Measurements from ENCODE around the gene COL9A3.

Gene COL9A3

DNA sequence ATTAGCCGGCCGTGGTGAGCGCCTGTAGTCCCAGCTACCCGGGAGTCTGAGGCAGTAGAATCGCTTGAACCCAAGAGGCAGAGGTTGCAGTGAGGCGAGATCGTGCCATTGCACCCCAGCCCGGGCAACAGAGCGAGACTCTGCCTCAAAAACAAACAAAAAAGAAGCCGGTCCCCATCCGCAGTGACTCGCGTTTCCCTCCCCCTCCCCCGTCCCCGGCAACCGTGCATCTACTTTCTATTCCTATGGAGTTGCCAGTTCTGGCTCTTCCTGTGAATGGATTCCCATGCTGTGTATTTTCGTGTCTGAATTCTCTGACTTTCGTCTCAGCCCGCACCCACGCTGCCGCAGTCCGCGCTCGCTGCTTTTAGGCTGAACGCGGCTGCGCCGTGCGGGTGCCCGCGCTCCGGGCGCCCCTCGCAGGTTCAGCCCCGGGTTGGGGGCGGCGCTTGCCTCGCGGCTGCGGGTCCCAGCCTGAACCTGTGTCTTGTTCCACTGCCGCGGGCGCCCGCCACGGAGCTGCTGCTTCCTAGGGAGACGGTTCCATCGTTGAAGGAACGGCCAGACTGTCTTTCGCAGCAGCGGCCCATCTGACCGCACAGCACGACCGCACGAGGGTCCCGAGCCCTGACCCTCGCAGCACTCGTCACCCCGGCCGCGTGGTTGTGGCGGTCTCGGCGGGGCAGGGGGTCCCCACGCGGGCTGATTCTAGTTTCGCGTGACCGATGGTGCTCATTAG lies 21.7 kb upstream of the COL9A3 start:
- in situ Hi-C loops (cut with HindIII; ENCODE audit: low sequenced_read_pairs) = no loop called here

DNA sequence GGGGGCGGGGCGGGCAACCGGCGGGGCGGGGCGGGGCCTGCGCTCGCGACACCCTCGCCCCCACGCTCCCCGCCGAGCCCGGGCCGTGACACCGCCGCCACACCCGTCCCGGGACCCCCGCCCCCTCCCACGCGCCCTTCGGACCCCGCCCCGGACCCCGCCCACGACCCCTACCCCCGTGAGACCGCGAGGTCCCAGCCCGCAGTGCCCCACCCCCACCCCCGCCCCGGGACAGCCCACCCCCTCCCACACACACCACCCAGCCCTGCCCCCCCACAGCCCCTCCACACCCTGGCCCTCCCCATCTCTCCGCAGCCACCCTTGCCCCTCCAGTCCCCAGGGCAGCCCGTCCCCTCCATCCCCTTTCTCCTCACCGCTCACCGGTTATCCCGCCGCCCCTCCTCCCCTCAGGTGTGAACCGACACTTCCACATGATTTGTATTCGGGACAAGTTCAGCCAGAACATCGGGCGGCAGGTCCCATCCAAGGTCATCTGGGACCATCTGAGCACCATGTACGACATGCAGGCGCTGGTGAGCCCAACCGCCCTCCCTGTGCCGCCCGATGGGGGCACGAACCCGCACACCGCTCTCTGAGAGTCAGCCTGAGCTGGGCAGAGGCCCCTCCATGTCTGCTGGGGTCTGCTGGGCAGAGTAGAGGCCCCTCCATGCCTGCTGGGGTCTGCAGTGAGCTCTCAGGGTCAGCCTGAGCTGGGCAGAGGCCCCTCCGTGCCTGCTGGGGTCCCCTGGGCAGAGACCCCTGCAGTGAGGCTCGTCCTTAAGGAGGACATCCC lies 20.0 kb upstream of the COL9A3 start:
- in situ Hi-C loops (cut with HindIII; ENCODE audit: low sequenced_read_pairs) = no loop called here

- in situ Hi-C loops (cut with HindIII; ENCODE audit: low sequenced_read_pairs) = no loop called here
Observed at GRCh38 chr20:62797671-62798532, 18.9 kb upstream of the COL9A3 start.

GRCh38 chr20:62799036-62799435 lies 17.8 kb upstream of the COL9A3 start:
- in situ Hi-C loops (cut with HindIII; ENCODE audit: low sequenced_read_pairs) = no loop called here

DNA sequence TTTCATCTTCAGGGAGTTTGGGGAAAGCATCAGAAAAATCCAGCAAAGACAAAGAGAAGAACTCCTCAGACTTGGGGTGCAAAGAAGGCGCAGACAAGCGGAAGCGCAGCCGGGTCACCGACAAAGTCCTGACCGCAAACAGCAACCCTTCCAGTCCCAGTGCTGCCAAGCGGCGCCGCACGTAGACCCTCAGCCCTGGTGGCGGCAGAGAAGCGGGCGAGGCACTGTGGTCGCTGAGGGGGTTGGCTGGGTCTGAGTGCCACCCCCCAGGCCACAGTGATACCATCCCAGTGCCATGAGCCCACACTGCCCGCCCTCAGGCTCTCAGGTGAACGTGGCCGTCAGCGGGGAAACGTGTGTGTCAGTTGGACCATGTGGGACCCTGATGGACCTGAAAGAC lies 17.4 kb upstream of the COL9A3 start:
- in situ Hi-C loops (cut with HindIII; ENCODE audit: low sequenced_read_pairs) = no loop called here

DNA sequence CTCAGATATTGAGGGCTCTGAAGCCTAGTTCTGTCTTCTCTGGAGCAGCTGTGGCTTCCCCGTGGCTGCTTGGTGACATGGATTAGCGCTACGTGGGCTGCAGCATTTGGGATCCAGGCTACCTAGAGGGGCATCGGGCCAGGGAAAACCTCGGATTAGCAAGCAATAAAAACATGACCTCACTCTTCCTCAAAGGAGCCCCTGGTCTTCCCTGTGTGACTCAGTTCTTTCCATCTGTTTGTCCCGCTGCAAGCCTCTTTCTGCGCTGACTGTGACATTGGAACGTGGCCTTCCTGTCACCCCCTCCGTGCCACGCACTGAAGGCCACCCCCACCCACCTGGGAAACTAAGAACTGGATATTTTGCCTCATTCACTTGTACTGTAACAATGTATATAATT lies 17.0 kb upstream of the COL9A3 start:
- in situ Hi-C loops (cut with HindIII; ENCODE audit: low sequenced_read_pairs) = no loop called here

DNA sequence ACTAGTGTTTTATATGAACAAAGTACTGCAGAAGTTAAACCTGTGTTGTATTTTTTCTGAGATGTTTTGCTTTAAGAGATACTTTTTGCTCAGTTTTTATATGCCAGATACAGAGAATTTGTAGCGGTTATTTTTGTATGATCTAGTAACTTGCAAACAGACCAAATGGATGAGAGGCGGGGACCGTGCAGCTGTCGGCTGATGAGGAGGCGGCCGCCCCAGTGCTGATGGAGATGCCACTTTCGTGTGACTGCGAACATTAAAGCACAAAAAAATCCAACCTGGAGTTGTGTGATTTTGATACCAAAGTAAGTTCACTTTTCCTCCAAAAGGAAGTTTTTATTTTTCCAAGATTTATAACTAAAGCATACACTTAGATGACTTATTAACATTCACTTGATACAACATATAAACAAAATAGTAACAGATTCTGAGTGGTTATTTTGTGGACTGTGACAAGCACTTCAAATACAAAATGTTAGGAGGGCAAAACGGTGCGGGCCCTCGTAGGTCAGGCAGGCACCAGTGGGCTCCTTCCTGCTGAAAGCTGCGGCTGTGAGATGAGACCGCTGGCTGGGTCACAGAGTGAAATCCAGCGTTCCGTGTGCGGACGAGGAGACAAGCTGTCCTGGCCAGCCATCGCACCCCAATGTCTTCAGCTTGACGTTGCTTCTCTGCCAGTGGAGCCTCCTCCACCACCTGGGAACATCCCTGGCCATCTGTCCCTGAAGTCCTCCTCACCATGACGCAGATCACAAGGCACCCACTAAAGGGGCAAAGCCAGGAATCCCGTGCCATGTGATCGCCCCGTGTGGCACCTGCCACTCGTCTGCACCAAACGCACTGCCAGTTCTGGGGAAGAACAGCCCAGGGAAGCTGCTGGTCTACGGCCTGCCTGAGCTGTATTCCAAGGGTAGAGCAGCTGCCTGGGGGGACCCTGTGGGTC lies 16.3 kb upstream of the COL9A3 start:
- in situ Hi-C loops (cut with HindIII; ENCODE audit: low sequenced_read_pairs) = no loop called here

- in situ Hi-C loops (cut with HindIII; ENCODE audit: low sequenced_read_pairs) = no loop called here
Observed at GRCh38 chr20:62801284-62802010, 15.4 kb upstream of the COL9A3 start.

DNA sequence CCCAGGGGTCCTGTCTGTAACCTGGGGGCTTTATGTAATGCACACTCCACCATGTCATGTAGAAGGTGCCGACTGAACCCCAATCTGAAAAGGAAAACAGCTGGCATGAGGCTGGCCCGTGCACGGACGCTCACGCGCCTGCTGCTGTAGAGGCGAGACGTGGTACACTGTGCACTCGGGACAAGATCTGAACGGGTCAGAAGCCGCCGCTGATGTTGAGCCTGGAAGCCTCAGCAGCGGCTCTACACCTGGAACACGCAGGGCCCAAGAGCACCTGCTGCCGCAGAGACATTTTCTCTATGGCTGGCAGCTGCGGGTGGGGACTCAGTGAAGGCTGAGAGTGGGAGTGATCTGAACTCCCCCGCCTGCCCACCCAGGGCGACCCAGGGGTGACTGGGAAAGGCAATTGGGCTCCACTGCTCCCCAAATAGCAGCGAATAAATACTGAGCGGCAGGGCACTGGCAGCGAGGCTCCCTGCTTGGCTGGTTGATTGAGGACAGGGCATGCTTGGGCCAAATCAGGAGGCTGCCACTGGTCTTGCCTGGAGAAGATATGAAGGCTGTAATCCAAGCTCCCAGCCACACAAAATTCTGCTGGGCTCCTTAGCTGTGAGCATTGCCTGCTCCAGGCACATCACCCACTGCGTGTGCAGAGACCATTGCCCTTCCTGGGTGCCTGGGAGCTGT lies 14.7 kb upstream of the COL9A3 start:
- in situ Hi-C loops (cut with HindIII; ENCODE audit: low sequenced_read_pairs) = no loop called here

DNA sequence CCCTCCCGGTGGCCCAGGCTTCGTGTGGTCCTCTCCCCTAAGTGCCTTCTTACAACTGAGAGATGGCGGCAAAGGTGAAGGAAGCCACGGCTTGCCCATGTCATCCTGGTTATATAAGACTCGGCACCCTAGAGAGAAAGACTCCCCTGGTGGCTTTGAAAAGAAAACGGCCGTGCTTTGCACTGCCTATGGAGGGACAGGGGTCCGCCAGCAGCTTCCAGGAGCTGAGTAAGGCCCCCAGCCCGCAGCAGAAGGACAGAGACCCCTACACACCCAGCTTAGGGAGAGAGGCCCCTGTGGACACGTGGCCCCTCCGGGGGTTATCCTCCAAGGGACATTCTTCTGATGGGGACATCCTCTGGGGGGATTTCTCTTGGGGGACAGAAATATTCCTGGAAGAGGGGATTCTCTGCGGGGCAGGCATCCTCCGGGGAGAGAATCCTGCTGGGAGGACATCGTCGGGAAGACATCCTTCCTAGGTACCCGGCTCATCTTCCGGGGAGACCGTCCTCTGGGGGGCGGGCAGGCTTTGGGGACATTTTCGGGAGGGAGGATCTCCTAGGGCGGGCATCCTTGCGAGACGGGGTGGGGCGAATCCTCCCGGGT lies 12.7 kb upstream of the COL9A3 start:
- in situ Hi-C loops (cut with HindIII; ENCODE audit: low sequenced_read_pairs) = no loop called here

- in situ Hi-C loops (cut with HindIII; ENCODE audit: low sequenced_read_pairs) = no loop called here
Observed at GRCh38 chr20:62804627-62805154, 12.2 kb upstream of the COL9A3 start, which contains the start of gene OGFR. Gene OGFR (plus strand): TSS chr20:62804835. CDS start chr20:62804860, 25 bp downstream.

- in situ Hi-C loops (cut with HindIII; ENCODE audit: low sequenced_read_pairs) = no loop called here
Observed at GRCh38 chr20:62805155-62805710, 11.6 kb upstream of the COL9A3 start.

- in situ Hi-C loops (cut with HindIII; ENCODE audit: low sequenced_read_pairs) = no loop called here
Observed at GRCh38 chr20:62805711-62806382, 11.0 kb upstream of the COL9A3 start.

DNA sequence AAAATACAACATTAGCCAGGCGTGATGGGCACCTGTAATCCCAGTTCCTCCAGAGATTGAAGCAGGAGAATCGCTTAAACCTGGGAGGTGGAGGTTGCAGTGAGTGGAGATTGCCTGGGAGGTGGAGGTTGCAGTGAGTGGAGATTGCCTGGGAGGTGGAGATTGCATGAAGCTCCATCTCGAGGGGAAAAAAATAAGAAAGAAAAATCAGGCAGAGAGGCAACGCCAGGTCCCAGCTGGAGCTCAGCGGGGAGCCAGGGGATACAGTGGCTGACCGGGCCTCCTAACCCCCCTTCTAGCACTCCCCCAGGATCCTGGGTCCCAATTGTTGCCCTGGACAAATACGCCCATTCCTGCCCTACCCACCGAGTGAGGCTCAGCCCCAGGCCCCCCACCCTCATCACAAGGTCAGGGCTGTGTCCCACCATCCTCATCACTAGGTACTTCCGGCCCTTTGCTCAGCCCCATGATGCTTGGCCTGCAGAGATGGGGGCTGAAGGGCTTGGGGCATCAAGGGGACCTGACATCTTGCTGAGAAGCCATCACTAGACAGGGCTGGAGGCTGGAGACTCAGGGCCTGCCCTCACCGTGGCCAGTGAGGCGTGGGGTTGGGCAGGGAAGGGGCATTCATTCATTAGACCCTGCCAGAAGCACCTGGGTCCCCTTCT lies 10.3 kb upstream of the COL9A3 start:
- in situ Hi-C loops (cut with HindIII; ENCODE audit: low sequenced_read_pairs) = no loop called here

- in situ Hi-C loops (cut with HindIII; ENCODE audit: low sequenced_read_pairs) = no loop called here
Observed at GRCh38 chr20:62807444-62808210, 9.2 kb upstream of the COL9A3 start.

DNA sequence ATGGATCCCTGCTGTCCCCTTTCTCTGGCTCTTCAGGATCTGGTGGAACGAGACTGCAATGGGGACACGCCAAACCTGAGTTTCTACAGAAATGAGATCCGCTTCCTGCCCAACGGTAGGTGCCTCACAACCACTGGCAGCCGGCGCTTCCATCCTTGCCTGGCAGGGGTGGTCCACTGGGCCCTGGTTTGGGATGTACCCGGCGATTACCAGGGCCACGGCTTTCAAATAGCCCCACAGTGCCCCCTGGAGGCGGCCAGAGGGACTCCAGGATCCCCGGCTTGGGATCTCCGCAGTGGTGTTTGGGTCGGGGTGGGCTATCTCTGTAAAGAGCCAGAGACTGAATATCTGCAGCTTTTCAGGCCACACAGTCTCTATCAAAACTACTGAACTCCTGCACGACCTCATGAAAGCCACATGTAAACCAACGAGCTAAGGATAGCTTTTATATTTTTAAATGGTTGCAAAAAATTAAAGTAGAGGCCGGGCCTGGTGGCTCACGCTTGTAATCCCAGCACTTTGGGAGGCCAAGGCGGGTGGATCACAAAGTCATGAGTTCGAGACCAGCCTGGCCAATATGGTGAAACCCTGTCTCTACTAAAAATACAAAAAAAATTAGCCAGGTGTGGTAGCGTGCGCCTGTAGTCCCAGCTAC lies 8.5 kb upstream of the COL9A3 start:
- in situ Hi-C loops (cut with HindIII; ENCODE audit: low sequenced_read_pairs) = no loop called here
